ENCODE measurements around the gene SLC6A17.

The SLC6A17 gene

GRCh38 chr1:110215621-110216515 is 65.6 kb downstream of the SLC6A17 start:
- Mint-ChIP-seq H3K4me3 (no peak overlapping the region), H3K36me3 (no peaks in the 10 kb centered on the region), H3K27ac (no peak overlapping the region), H3K9me3 (no peaks in the 10 kb centered on the region), H3K4me1 (peaks cover 27% of the 10 kb centered on the region), H3K27me3 (no peaks in the 10 kb centered on the region)

- Mint-ChIP-seq H3K27ac (peak overlapping the region; percentile 69), H3K9me3 (no peaks in the 10 kb centered on the region), H3K36me3 (no peaks in the 10 kb centered on the region), H3K4me1 (peaks cover 27% of the 10 kb centered on the region), H3K4me3 (no peak overlapping the region), H3K27me3 (no peaks in the 10 kb centered on the region)
Observed at GRCh38 chr1:110216844-110217444, 66.7 kb downstream of the SLC6A17 start.

DNA sequence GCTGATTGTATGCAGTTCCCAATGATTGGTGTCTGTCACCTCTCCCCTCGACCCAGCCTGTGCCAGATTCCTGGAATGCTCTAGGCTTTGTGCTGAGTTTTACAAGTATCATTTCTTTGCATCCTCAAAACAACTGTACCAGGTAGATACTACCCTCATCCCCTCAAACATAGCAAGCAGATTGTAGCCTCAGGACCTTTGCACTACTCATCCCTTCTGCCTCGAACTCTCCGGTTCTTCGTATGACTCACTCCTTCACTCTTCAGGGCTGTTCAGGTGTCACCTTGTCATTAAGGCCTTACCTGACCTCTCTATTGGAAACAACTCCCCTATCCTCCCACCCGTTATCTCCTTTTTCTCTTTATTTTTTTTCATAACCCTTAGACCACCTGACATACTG is 67.8 kb downstream of the SLC6A17 start:
- Mint-ChIP-seq H3K4me3 (no peak overlapping the region), H3K9me3 (no peaks in the 10 kb centered on the region), H3K4me1 (peaks cover 19% of the 10 kb centered on the region), H3K27me3 (no peaks in the 10 kb centered on the region), H3K27ac (no peak overlapping the region), H3K36me3 (no peaks in the 10 kb centered on the region)

DNA sequence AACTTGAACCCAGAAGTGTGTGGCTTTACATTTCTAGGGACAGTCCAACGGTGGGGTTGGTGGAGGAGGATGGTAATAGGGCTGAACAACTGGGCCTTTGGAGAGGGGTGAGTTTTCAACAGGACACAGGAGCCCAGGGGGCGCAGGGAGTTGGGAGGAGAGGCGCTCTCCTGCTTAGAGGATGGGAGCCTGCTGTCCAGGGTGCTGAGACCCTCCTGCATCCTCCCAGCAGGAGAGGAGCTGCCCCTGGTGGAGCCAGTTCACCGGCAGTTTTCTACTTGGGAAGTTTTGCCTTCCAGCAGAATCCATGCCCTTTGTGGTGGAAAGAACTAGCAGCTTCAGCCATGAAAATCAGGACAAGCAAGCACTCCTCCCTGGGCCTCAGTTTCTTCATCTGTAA is 68.4 kb downstream of the SLC6A17 start:
- no peaks in the 10 kb centered on the region for H3K27me3 Mint-ChIP-seq
- no peak overlapping the region for H3K4me3 Mint-ChIP-seq
- no peaks in the 10 kb centered on the region for H3K36me3 Mint-ChIP-seq
- no peaks in the 10 kb centered on the region for H3K9me3 Mint-ChIP-seq
- H3K27ac Mint-ChIP-seq, result no peak overlapping the region
- H3K4me1 Mint-ChIP-seq, result peaks cover 13% of the 10 kb centered on the region

GRCh38 chr1:110220324-110220723 is 70.0 kb downstream of the SLC6A17 start:
- Mint-ChIP-seq H3K9me3 (no peaks in the 10 kb centered on the region), H3K36me3 (peaks cover 2% of the 10 kb centered on the region), H3K27me3 (no peaks in the 10 kb centered on the region), H3K27ac (no peak overlapping the region), H3K4me1 (peaks cover 4% of the 10 kb centered on the region), H3K4me3 (no peak overlapping the region)

GRCh38 chr1:110221119-110221518 is 70.8 kb downstream of the SLC6A17 start:
- Mint-ChIP-seq H3K4me3 (no peak overlapping the region), H3K4me1 (peaks cover 4% of the 10 kb centered on the region), H3K27me3 (no peaks in the 10 kb centered on the region), H3K36me3 (peaks cover 2% of the 10 kb centered on the region), H3K9me3 (no peaks in the 10 kb centered on the region), H3K27ac (no peak overlapping the region)

GRCh38 chr1:110223127-110223526 is 72.8 kb downstream of the SLC6A17 start:
- Mint-ChIP-seq H3K27ac (no peak overlapping the region), H3K27me3 (no peaks in the 10 kb centered on the region), H3K9me3 (no peaks in the 10 kb centered on the region), H3K4me1 (no peaks in the 10 kb centered on the region), H3K36me3 (peaks cover 2% of the 10 kb centered on the region), H3K4me3 (no peak overlapping the region)

DNA sequence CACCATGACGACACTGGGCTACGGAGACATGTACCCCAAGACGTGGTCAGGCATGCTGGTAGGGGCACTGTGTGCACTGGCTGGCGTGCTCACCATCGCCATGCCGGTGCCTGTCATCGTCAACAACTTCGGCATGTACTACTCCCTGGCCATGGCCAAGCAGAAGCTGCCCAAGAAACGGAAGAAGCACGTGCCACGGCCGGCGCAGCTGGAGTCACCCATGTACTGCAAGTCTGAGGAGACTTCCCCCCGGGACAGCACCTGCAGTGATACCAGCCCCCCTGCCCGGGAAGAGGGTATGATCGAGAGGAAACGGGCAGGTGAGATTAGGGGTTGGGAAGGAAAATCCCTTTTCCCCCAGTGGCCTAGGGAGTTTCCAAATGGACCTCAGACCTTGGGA is 73.3 kb downstream of the SLC6A17 start:
- H3K4me1 Mint-ChIP-seq, result no peaks in the 10 kb centered on the region
- no peak overlapping the region for H3K27ac Mint-ChIP-seq
- H3K36me3 Mint-ChIP-seq, result peaks cover 2% of the 10 kb centered on the region
- no peaks in the 10 kb centered on the region for H3K9me3 Mint-ChIP-seq
- H3K27me3 Mint-ChIP-seq, result no peaks in the 10 kb centered on the region
- no peak overlapping the region for H3K4me3 Mint-ChIP-seq

DNA sequence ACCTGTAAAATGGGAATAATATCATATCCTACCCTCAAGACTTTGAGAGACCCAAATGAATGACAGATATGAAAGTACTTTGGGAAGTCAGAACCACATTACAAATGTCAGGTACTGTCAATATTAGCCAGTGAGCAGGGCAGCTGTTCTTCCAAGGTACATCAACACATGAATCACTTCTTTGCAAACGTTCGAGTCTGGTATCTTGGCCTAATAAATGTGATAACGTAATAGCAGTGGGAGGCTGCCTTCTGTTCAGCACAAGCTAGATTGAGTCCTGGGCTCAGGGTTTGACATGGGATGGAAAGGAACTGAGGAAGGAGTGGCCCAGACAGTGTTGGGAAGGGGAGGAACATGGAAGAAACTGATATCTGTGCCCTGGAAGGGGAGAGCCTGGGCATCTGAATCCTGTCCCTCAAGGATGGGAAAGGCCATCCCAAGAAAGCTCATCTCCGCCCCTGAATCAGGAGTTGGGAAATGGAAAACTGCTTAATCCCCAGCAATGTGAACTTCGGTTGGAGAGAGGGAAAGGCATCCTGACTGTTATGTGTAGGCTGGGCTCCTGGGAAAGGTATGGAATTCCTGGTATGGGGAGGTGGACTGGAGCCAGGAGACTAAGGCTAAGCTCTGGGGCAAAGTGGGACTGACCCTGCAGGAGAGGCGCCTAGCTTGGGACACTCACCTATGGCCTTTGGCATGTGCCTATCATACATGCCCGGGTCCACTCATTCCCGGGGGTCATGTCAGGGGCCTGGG is 74.1 kb downstream of the SLC6A17 start:
- H3K27me3 Mint-ChIP-seq, result no peaks in the 10 kb centered on the region
- no peaks in the 10 kb centered on the region for H3K9me3 Mint-ChIP-seq
- no peaks in the 10 kb centered on the region for H3K4me1 Mint-ChIP-seq
- no peak overlapping the region for H3K4me3 Mint-ChIP-seq
- no peak overlapping the region for H3K27ac Mint-ChIP-seq
- H3K36me3 Mint-ChIP-seq, result peaks cover 2% of the 10 kb centered on the region

DNA sequence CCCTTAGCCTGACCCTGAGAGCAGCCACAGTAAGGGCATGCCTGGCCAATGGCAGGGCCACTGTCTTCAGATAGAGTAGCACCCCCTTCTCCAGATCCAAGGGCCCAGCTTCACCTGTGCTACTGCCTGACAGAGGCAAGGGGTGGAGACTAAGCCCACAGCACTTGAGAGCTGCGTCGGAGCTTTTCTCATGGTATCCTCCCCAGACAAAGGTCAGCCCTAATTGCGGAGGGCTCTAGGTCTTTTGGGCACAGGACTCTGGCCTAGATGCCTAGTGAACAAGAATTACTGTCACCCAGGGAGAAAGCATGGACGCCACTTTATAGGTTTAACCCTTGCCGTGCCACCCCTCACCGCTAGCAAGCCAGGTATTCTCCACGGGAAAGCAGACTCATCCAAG is 74.9 kb downstream of the SLC6A17 start:
- Mint-ChIP-seq H3K4me1 (no peaks in the 10 kb centered on the region), H3K9me3 (no peaks in the 10 kb centered on the region), H3K27ac (no peak overlapping the region), H3K27me3 (no peaks in the 10 kb centered on the region), H3K36me3 (peaks cover 2% of the 10 kb centered on the region), H3K4me3 (no peak overlapping the region)

GRCh38 chr1:110225756-110226404 is 75.6 kb downstream of the SLC6A17 start:
- Mint-ChIP-seq H3K4me3 (no peak overlapping the region), H3K27me3 (no peaks in the 10 kb centered on the region), H3K36me3 (peaks cover 2% of the 10 kb centered on the region), H3K27ac (no peak overlapping the region), H3K4me1 (no peaks in the 10 kb centered on the region), H3K9me3 (no peaks in the 10 kb centered on the region)

DNA sequence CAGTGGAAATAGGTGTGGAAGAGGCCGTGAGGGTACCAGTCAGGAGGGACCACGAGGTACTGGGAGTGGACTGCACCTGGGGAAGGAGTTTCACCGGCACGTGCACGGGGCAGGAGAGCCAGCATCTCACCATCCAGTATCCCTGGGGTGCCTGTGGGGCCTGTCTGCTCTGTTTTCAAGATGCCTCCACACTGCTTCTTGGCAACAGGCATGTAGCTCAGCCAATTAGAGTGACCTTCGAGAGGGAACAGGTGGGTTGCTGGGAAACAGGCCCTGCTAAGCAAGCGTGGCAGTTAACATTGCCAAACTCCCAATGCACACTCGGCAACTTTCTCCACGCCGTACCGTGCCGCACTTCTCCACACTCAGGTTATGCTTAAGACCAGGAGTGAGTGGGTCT is 77.5 kb downstream of the SLC6A17 start:
- H3K27ac Mint-ChIP-seq, result no peak overlapping the region
- H3K4me3 Mint-ChIP-seq, result no peak overlapping the region
- no peaks in the 10 kb centered on the region for H3K9me3 Mint-ChIP-seq
- peaks cover 2% of the 10 kb centered on the region for H3K36me3 Mint-ChIP-seq
- no peaks in the 10 kb centered on the region for H3K27me3 Mint-ChIP-seq
- H3K4me1 Mint-ChIP-seq, result no peaks in the 10 kb centered on the region

DNA sequence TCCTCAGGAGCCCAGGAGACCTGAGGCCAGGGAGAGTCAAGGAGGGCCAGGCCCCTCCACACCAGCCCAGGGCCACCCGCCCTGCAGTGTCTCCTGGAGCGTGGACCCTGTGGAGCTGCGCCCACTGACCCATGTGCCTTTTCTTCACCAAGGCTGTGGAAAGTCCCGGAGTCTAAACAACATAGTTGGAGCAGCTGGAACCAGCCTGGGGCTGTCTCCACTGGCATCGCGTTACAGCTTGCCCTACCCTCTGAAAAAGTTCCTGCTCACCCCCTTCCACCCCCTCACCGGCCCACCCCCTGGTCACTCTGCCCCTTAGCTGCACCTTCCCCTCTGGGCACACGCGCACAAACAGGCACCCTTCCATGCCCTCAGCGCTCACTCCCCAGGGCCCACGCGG is 78.1 kb downstream of the SLC6A17 start:
- H3K27ac Mint-ChIP-seq, result no peak overlapping the region

DNA sequence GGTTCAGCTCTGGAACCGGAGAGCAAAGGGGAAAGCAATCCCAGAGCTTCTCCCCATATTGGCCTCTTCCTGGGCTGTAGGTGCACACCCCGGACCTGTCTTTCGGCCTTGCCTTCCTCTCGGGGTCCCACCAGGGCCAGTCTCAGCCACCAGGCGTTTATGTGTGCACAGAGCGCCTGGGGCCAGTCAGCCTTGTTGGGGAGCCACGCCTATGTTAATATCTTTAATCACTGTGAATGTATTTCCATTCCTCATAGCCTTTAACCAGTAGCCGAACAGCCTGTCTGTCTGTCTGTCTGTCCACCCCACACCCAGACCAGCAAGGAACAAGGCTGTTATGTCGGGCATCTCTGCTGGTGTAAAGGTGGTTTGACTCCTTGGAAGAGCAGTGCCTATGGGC is 78.6 kb downstream of the SLC6A17 start:
- H3K27ac Mint-ChIP-seq, result no peak overlapping the region
- no peaks in the 10 kb centered on the region for H3K9me3 Mint-ChIP-seq
- peaks cover 2% of the 10 kb centered on the region for H3K36me3 Mint-ChIP-seq
- H3K27me3 Mint-ChIP-seq, result no peaks in the 10 kb centered on the region
- H3K4me1 Mint-ChIP-seq, result no peaks in the 10 kb centered on the region
- no peak overlapping the region for H3K4me3 Mint-ChIP-seq

More for the DNA sequence above, 78.1 kb downstream of the SLC6A17 start:
- Mint-ChIP-seq H3K4me3 (no peak overlapping the region), H3K4me1 (no peaks in the 10 kb centered on the region), H3K36me3 (peaks cover 2% of the 10 kb centered on the region), H3K9me3 (no peaks in the 10 kb centered on the region), H3K27me3 (no peaks in the 10 kb centered on the region)

DNA sequence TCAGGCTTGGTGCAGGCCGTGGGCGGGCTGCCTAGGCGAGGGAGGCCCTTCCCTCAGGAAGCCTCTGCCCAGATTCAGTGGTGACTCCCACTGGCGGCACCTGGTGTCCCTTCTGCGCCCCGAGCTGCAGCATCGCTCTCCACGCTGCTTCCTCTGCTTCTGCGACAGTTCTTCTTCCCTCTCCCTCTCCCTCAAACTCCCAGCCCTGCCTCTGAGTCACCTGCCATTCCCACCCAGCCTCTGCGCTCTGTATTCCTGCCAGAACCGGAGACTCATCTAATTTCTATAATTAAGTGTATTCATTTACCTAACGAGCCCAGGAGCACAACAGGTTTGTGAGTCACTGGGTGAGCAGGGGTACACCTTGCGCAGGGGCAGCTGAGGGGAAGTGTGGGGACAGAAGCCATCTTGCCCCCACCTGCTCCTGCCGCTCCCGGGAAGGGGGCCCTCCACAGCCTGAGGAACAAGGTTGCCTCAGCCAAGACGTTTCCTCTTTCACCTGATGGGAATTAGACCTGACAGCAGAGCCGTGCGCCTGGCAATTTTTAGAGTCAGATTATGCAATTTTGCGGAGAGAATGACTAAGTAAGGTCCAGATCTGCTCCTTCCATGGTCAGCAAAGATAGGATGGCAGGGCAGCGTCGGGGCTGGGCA is 79.2 kb downstream of the SLC6A17 start:
- Mint-ChIP-seq H3K9me3 (no peaks in the 10 kb centered on the region), H3K27me3 (no peaks in the 10 kb centered on the region), H3K36me3 (no peaks in the 10 kb centered on the region), H3K4me3 (no peak overlapping the region), H3K27ac (no peak overlapping the region), H3K4me1 (peaks cover under 1% of the 10 kb centered on the region)

Measured in activated naive CD4-positive, alpha-beta T cell treated with anti-CD3 and anti-CD28 coated beads, Interleukin-2, amount 50 U/mL, for 24 hours (primary cell).